GM12801 (cell line): Measurements from ENCODE around the gene ZBTB25.

Source experiments
- TF ChIP-seq, protein P1 (sequence below): IDR thresholded peaks from one replicate; pipeline ENCODE4 v1.5.1; 2011; ENCODE audit warnings: control low read depth; ENCODE audit not compliant: insufficient read length; ENCODE audit errors: extremely low read depth

The ZBTB25 gene

GRCh38 chr14:64411001-64411400 lies 92.6 kb downstream of the ZBTB25 start:
- TF ChIP-seq, protein P1, sequence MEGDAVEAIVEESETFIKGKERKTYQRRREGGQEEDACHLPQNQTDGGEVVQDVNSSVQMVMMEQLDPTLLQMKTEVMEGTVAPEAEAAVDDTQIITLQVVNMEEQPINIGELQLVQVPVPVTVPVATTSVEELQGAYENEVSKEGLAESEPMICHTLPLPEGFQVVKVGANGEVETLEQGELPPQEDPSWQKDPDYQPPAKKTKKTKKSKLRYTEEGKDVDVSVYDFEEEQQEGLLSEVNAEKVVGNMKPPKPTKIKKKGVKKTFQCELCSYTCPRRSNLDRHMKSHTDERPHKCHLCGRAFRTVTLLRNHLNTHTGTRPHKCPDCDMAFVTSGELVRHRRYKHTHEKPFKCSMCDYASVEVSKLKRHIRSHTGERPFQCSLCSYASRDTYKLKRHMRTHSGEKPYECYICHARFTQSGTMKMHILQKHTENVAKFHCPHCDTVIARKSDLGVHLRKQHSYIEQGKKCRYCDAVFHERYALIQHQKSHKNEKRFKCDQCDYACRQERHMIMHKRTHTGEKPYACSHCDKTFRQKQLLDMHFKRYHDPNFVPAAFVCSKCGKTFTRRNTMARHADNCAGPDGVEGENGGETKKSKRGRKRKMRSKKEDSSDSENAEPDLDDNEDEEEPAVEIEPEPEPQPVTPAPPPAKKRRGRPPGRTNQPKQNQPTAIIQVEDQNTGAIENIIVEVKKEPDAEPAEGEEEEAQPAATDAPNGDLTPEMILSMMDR: no peak

DNA sequence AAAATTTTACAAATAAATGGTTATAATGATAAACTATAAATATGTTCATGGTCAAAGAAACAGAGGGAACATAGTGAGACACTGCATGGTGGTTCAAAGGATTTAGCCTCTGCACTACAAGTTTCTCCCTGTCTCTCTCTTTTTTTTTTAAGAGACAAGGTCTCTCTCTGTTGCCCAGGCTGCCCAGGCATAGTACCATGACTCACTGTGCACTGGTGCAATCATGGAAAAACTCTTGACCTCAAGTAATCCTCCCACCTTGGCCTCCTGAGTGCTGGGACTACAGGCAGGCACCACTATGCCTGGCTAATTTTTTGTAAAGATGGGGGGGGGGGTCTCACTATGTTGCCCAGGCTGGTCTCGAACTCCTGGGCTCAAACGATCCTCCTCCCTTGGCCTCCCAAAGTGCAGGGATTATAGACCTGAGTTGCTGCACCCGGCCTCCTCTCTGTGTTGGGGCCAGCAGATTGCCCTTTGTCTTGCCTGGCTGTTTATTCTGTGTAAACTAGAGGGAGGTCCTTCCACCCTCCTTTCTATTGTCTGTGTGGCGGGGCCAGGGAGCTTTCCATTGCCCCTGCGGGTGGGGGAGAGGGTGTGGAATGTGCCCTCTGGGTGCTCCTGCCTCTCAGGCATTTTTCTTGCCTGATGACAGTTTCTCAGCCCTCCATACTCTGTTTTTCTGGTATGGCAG lies 93.4 kb downstream of the ZBTB25 start:
- TF ChIP-seq, protein P1: no peak

DNA sequence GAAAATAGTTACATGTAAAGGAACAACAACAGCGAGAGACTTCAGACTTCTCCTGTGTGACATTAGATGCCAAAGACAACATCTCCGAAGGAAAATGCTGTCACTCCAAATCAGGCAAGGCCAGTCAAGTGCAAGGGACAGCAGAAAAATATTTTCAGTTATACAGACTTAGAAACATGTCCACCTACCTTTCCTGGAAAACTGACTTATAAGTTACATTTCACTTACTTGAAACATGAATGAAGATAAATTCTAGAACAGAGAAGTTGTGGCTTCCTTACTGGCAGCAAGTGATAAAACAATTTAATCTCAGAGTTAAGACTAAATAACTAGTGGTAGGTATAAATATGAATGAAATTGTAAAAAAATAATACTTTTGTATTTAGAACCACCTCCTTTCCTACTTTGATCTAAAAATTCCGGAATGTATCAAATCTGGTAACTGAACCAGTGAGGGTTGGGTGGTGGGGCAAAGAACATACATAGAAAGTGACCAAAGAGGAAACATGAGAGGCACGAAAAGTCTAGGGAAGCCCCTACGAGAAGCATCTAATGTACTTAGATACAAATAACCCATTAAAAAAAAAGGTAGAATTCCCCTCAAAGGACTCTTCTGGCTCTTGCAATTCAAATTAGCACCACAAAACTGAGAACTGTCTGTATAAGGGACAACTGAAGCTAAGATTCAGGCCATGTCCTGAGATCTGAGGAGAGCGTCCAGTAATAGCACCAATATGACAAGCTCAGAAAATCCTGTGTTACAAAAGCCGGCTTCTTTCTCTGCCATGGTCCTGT lies 94.3 kb downstream of the ZBTB25 start:
- TF ChIP-seq, protein P1: no peak

- TF ChIP-seq, protein P1: no peak
These were observed 96.3 kb downstream of the ZBTB25 start for GRCh38 chr14:64407329-64407728.

GRCh38 chr14:64405295-64405694 lies 98.3 kb downstream of the ZBTB25 start:
- TF ChIP-seq, protein P1: no peak

DNA sequence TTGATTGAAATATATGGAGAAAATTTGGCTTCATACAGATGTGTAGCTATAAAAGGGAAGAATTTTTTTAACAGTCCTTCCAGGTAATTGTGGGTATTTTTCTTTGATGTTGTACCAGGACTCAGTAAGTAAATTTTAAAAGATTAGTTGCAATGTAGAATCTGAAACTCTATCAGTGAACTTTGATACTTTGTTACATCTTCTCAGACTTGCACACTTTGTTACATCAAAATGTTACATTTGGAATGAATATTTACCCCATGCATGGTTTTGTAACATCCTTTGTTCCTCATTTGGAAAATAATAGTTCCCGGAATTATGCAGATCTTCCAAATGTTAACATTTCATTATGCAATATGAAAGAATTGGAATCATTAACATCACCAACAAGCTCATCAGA lies 101.7 kb downstream of the ZBTB25 start:
- TF ChIP-seq, protein P1: no peak

DNA sequence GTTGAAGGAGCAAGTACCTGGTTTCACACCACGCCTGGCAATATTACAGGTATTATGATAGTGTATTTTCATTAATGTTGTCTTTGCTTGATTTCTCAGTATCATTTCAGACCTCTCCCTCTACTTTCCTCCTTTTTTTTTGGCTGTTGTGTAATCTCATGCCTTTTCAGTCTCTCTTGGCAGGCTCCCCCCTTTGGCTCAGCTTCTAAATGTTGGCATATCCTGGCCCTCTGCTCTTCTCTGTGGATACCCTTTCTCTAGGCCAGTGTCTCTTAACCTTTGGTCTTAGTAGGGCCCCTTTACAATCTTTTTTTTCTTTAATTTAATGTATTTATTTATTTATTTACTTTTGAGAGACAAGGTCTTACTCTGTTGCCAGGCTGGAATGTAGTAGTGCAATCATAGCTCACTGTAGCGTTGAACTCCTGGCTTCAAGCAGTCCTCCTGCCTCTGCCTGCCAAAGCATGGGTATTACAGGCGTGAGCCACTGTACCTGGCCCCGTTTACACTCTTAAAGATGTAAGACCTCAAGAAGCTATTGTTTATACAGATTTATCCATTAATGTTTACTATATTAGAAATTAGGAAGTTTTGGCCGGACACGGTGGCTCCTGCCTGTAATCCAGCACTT lies 102.7 kb downstream of the ZBTB25 start:
- TF ChIP-seq, protein P1: no peak
